Liver (tissue), 9 donors: ENCODE data around the gene CUTA. TPM values are rescaled to one million over a fixed set of nuclear protein-coding genes. Genes with fewer than 3 reads are reported as not detected.
A peak's percentile ranks its signal among the peaks of the same experiment; 100 is the strongest.

Source experiments
- DNase-seq: peaks from one replicate; pipeline ENCODE4 v3.0.0-alpha.2; 2017; ENCODE audit warnings: low spot score
- H3K27ac ChIP-seq, 2 donors: one replicate each; pipeline ENCODE4 v1.7.0; 2013; ENCODE audit warnings: inconsistent platforms in 2 of 2, low read length in 2 of 2, control low read depth in 1 of 2, low read depth in 1 of 2, mild to moderate bottlenecking in 1 of 2
- H3K27me3 ChIP-seq, 4 donors: one replicate each; pipeline versions ENCODE4 v1.6.1 to v1.7.0; 2013; ENCODE audit warnings: low read length in 3 of 4, inconsistent platforms in 1 of 4, mild to moderate bottlenecking in 1 of 4, moderate library complexity in 1 of 4; ENCODE audit not compliant: control insufficient read depth in 4 of 4, insufficient read depth in 4 of 4
- H3K36me3 ChIP-seq, 4 donors: one replicate each; pipeline versions ENCODE4 v1.6.1 to v1.7.0; 2013; ENCODE audit warnings: low read length in 3 of 4, mild to moderate bottlenecking in 3 of 4, low read depth in 1 of 4, moderate library complexity in 1 of 4; ENCODE audit not compliant: control insufficient read depth in 4 of 4, insufficient read depth in 3 of 4
- H3K4me1 ChIP-seq, 4 donors: one replicate each; pipeline versions ENCODE4 v1.6.1 to v1.7.0; 2013; ENCODE audit warnings: low read length in 3 of 4, mild to moderate bottlenecking in 3 of 4, moderate library complexity in 1 of 4; ENCODE audit not compliant: control insufficient read depth in 4 of 4, insufficient read depth in 4 of 4
- H3K4me3 ChIP-seq, 3 donors: one replicate each; pipeline versions ENCODE4 v1.6.1 to v1.7.0; 2013; ENCODE audit warnings: low read length in 3 of 3, control low read depth in 1 of 3, low read depth in 1 of 3, mild to moderate bottlenecking in 1 of 3
- H3K9ac ChIP-seq, 2 donors: one replicate each; pipeline ENCODE4 v1.7.0; 2013; ENCODE audit warnings: low read length in 2 of 2, mild to moderate bottlenecking in 2 of 2, moderate library complexity in 2 of 2, control low read depth in 1 of 2, low read depth in 1 of 2
- H3K9me3 ChIP-seq, 4 donors: one replicate each; pipeline versions ENCODE4 v1.6.1 to v1.7.0; 2013; ENCODE audit warnings: low read length in 3 of 4; ENCODE audit not compliant: control insufficient read depth in 4 of 4
- ATF3 ChIP-seq: IDR thresholded peaks from 2 replicates; pipeline ENCODE4 v1.6.1; 2016; ENCODE audit warnings: antibody characterized with exemption
- CTCF ChIP-seq: fragments of 150-350 bp; IDR thresholded peaks from 2 replicates; pipeline ENCODE4 v1.5.1; 2017; ENCODE audit warnings: improper control_type of control experiment, low read depth, low read length; ENCODE audit not compliant: missing input control
- EGR1 ChIP-seq, 2 donors: IDR thresholded peaks; 2 replicates each; pipeline ENCODE4 v1.6.1; 2016 to 2018; ENCODE audit warnings: antibody characterized with exemption in 2 of 2, low read depth in 2 of 2
- FOXA1 ChIP-seq: IDR thresholded peaks from 2 replicates; pipeline ENCODE4 v1.6.1; 2016; ENCODE audit warnings: antibody characterized with exemption
- FOXA2 ChIP-seq: IDR thresholded peaks from 2 replicates; pipeline ENCODE4 v1.6.1; 2016; ENCODE audit warnings: antibody characterized with exemption
- GABPA ChIP-seq, 2 donors: IDR thresholded peaks in 1 of 2; conservative IDR thresholded peaks in 1 of 2; 2 replicates each; pipeline ENCODE4 v1.6.1; 2016; ENCODE audit warnings: antibody characterized with exemption in 2 of 2, mild to moderate bottlenecking in 1 of 2, moderate library complexity in 1 of 2
- HNF4A ChIP-seq, 2 donors: conservative IDR thresholded peaks; 2 replicates each; pipeline ENCODE4 v1.6.1; 2016; ENCODE audit warnings: antibody characterized with exemption in 2 of 2, mild to moderate bottlenecking in 2 of 2
- HNF4G ChIP-seq: IDR thresholded peaks from 2 replicates; pipeline ENCODE4 v1.6.1; 2016; ENCODE audit warnings: antibody characterized with exemption
- JUND ChIP-seq, 2 donors: IDR thresholded peaks; 2 replicates each; pipeline ENCODE4 v1.6.1; 2016; ENCODE audit warnings: antibody characterized with exemption in 2 of 2
- MAX ChIP-seq: IDR thresholded peaks from 2 replicates; pipeline ENCODE4 v1.6.1; 2016; ENCODE audit warnings: antibody characterized with exemption
- NR2F2 ChIP-seq: IDR thresholded peaks from 2 replicates; pipeline ENCODE4 v1.6.1; 2016; ENCODE audit warnings: antibody characterized with exemption
- RAD21 ChIP-seq, 2 donors: IDR thresholded peaks; 2 replicates each; pipeline ENCODE4 v1.6.1; 2016; ENCODE audit warnings: antibody characterized with exemption in 2 of 2, mild to moderate bottlenecking in 2 of 2
- REST ChIP-seq: IDR thresholded peaks from 2 replicates; pipeline ENCODE4 v1.6.1; 2016; ENCODE audit warnings: antibody characterized with exemption, mild to moderate bottlenecking
- RXRA ChIP-seq, 2 donors: IDR thresholded peaks; 2 replicates each; pipeline ENCODE4 v1.6.1; 2017 to 2018; ENCODE audit warnings: antibody characterized with exemption in 2 of 2, mild to moderate bottlenecking in 1 of 2
- SP1 ChIP-seq: IDR thresholded peaks from 2 replicates; pipeline ENCODE4 v1.6.1; 2018; ENCODE audit warnings: antibody characterized with exemption, mild to moderate bottlenecking
- TAF1 ChIP-seq: conservative IDR thresholded peaks from 2 replicates; pipeline ENCODE4 v1.6.1; 2016; ENCODE audit warnings: antibody characterized with exemption, mild to moderate bottlenecking
- YY1 ChIP-seq: IDR thresholded peaks from 2 replicates; pipeline ENCODE4 v1.6.1; 2016; ENCODE audit warnings: antibody characterized with exemption, mild to moderate bottlenecking
- ZBTB33 ChIP-seq: IDR thresholded peaks from 2 replicates; pipeline ENCODE4 v1.6.1; 2016; ENCODE audit warnings: antibody characterized with exemption
- WGBS: extraction: QIAGEN DNeasy Blood & Tissue Kit; methylation state at CpG from one replicate; pipeline ENCODE4 v1.1.7; 2013; 5-methylcytosine and 5-hydroxymethylcytosine counted together
- polyA plus RNA-seq, 2 donors: library from polyadenylated mRNA; stranded (reverse) in 1 of 2; unstranded in 1 of 2; fragments of 200-250 nt in 1 of 2; fragments of >200 nt in 1 of 2; fragmentation: Nextera tagmentation in 1 of 2; extraction: Ambion mirVana in 1 of 2; gene quantifications; one replicate each; pipeline versions ENCODE4 v1.2.1 to v1.2.3, GENCODE V29; 2013 to 2015
- total RNA-seq, 2 donors: library from RNA; depleted of rRNA; stranded (reverse); fragments of >200 nt; gene quantifications; one replicate each; pipeline ENCODE4 v1.2.3, GENCODE V29; 2014
- donor health status: healthy.
- donor health status: healthy.
- donor health status: healthy.
- donor health status: healthy.
- donor health status: healthy.

CUTA gene
- total and polyA plus RNA-seq, 4 donors = 33.1 to 164 (median 93.2) TPM

- H3K27ac ChIP-seq = no peak overlapping the region
These were observed 37.1 kb upstream of the CUTA start for GRCh38 chr6:33455051-33455450.

More at GRCh38 chr6:33455051-33455450, 37.1 kb upstream of the CUTA start:
- Histone ChIP-seq H3K4me1 (peaks cover 4 to 12% (median 8%) of the 10 kb centered on the region in 4 donors), H3K4me3 (peak overlapping the region; percentile 71 to 84 (median 80)), H3K9ac (peak overlapping the region; percentile 50 to 60), H3K36me3 (peaks cover 0 to 4% (median 1%) of the 10 kb centered on the region in 4 donors), H3K9me3 (no peaks in the 10 kb centered on the region), H3K27me3 (no peaks in the 10 kb centered on the region)
- 52% methylated on average over 16 of the region's 16 CpGs for WGBS
- TF ChIP-seq JUND (IDR thresholded peaks at IDR 0.05) = no peak
- no peak for TF ChIP-seq ZBTB33
- no peak for TF ChIP-seq FOXA2
- no peak for TF ChIP-seq RXRA (IDR thresholded peaks at IDR 0.05)
- no peak for TF ChIP-seq MAX
- TF ChIP-seq HNF4A (conservative IDR thresholded peaks at IDR 0.05) = no peak
- no peak for TF ChIP-seq YY1
- TF ChIP-seq NR2F2 = no peak
- no peak for TF ChIP-seq FOXA1
- TF ChIP-seq HNF4G = no peak
- TF ChIP-seq TAF1 = no peak
- no peak for TF ChIP-seq GABPA (IDR thresholded peaks at IDR 0.05 in 1 of 2, conservative IDR thresholded peaks at IDR 0.05 in 1 of 2)
- no peak for TF ChIP-seq REST
- TF ChIP-seq SP1 = no peak
- no peak for TF ChIP-seq ATF3
- no peak for TF ChIP-seq CTCF
- TF ChIP-seq EGR1 (IDR thresholded peaks at IDR 0.05; ENCODE audit: low read depth in 2 of 2) = no peak
- no peak for TF ChIP-seq RAD21 (IDR thresholded peaks at IDR 0.05)
- no peak for DNase-seq
